ENCODE data around the gene HDAC4.

GRCh38 chr2:239216614-239217273 is 184.1 kb downstream of the HDAC4 start:
- no peak for TF ChIP-seq CTCF (IDR thresholded peaks at IDR 0.05; ENCODE audit: insufficient read depth, low read depth, low read length)
- no peak for TF ChIP-seq EZH2 (IDR thresholded peaks at IDR 0.05; ENCODE audit: insufficient read depth, low read length)
